ENCODE measurements around the gene SMAP2. TPM values are rescaled to one million over a fixed set of nuclear protein-coding genes. Genes with fewer than 3 reads are reported as not detected.

The SMAP2 gene
- total and polyA plus RNA-seq, 7 donors = 6.9 to 35.0 (median 18.0) TPM

DNA sequence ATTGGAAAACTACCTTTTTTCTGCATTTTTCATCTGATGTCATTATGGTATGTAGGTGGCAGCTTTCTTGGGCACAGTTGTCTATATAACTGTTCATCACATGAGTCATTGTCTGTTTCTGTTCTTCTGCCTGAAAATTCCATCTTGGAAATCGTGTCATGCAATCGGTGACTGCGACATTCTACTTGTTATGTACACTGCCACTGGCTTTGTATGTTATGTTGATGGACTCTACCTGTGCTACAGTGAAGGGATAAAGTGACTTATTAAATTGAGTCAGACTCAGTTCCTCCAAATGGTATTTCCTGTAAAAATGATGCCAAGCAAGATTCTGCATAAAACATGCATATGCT lies 8.6 kb downstream of the SMAP2 start:
- TF ChIP-seq, protein P1, sequence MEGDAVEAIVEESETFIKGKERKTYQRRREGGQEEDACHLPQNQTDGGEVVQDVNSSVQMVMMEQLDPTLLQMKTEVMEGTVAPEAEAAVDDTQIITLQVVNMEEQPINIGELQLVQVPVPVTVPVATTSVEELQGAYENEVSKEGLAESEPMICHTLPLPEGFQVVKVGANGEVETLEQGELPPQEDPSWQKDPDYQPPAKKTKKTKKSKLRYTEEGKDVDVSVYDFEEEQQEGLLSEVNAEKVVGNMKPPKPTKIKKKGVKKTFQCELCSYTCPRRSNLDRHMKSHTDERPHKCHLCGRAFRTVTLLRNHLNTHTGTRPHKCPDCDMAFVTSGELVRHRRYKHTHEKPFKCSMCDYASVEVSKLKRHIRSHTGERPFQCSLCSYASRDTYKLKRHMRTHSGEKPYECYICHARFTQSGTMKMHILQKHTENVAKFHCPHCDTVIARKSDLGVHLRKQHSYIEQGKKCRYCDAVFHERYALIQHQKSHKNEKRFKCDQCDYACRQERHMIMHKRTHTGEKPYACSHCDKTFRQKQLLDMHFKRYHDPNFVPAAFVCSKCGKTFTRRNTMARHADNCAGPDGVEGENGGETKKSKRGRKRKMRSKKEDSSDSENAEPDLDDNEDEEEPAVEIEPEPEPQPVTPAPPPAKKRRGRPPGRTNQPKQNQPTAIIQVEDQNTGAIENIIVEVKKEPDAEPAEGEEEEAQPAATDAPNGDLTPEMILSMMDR (IDR thresholded peaks at IDR 0.05) = no peak
- intact Hi-C loops (cut with DNase I) = no loop called here
- DNase-seq (no peak), ATAC-seq (no peak)
- no peaks in the 10 kb centered on the region for H3K36me3 ChIP-seq (ENCODE audit: insufficient read depth in 1 of 2, low read depth in 1 of 2)
- H3K27me3 ChIP-seq (ENCODE audit: insufficient read depth in 3 of 3, low read length in 2 of 3) = no peaks in the 10 kb centered on the region
- WGBS, 3 donors = 85 to 87% (median 86%) methylated on average over 3 of the region's 3 CpGs
- no peak overlapping the region for H3K27ac ChIP-seq
- H3K4me3 ChIP-seq = no peak overlapping the region
- H3K9me3 ChIP-seq = no peaks in the 10 kb centered on the region
- H3K4me1 ChIP-seq = peaks cover 35% of the 10 kb centered on the region

DNA sequence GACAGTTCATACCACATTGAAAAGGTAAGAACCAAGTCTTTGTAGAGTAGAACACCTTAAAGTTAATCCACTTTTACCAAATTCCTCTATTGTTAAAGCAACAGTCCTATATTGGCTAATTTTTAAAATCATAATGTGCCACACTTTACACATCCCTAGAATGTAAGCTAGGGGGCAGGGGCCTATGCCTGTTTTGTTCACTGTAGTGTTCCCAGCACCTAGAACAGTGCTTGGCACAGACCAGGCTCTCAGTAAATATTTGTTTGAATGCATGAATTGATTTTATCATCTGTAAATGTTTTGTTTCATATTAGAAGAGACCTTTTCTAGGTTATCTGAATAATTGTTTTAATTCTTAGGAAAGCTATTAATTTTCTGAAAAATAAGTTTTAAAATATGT lies 9.1 kb downstream of the SMAP2 start:
- no peak for ATAC-seq
- no peak overlapping the region for H3K4me3 ChIP-seq
- H3K27ac ChIP-seq = no peak overlapping the region

DNA sequence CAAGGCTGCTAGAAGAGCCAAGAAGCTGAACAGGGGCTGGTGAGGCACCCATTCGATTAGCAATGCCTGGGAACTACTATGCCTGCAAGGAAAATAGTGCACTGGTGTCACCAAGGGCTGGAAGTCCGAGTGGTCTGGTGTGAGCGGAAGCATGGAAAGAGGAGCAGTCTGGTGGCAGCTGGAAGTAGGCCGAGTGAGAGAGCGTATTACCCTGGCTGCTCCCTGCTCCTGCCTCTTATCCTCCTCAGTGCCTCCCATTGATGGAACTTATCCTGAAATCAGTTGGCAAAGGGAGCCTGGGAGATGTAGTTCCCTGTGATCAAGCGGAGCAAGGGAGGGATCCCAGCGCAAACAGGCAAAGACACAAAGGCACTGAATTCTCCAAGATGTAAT lies 9.6 kb downstream of the SMAP2 start:
- ATAC-seq = peak in 1 of 4 donors; percentile 29

More for the DNA sequence above, 9.1 kb downstream of the SMAP2 start:
- TF ChIP-seq, protein P1 (IDR thresholded peaks at IDR 0.05) = no peak
- Histone ChIP-seq H3K36me3 (ENCODE audit: insufficient read depth in 1 of 2, low read depth in 1 of 2) (no peaks in the 10 kb centered on the region), H3K4me1 (peaks cover 35% of the 10 kb centered on the region), H3K27me3 (ENCODE audit: insufficient read depth in 3 of 3, low read length in 2 of 3) (no peaks in the 10 kb centered on the region), H3K9me3 (no peaks in the 10 kb centered on the region)
- intact Hi-C loops (cut with DNase I) = no loop called here
- no peak for DNase-seq

DNA sequence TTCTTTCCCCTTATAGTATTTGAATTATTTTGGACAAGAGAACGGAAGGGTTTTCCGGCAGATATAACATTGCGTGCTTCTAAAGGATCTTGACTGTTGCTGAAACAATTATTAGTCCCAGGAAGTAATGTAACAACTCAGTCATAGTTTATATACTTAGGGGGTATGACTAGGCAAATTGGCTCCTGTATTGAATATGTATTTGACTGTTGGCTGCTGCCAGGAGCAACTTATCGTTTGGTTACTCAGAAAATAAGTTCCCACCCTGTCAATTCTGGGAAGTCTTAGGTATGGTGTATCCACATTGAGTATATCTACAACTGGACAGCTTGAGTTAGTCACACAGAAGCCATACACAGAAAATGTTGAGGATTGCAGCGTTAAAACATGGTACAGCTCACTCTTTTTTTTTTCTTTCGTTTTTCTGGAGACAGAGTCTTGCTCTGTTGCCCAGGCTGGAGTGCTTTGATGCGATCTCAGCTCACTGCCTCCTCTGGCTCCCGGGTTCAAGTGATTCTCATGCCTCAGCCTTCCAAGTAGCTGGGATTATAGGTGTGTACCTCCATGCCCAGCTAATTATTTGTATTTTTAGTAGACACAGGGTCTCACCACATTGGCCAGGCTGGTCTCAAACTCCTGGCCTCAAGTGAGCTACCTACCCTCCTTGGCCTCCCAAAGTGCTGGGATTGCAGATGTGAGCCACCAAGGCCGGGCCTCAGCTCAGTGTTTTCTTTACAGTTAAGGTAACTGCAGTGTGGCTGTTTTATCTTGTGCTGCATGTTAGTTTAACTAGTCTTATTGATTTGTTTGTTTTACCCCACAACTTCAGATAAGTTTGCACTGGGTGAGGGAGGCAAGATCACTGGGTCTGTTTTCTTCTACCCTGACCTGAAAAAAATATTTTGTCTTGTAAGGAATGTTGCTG lies 10.2 kb downstream of the SMAP2 start:
- DNase-seq (no peak), ATAC-seq (no peak)
- Histone ChIP-seq H3K27ac (no peak overlapping the region), H3K27me3 (ENCODE audit: insufficient read depth in 3 of 3, low read length in 2 of 3) (no peaks in the 10 kb centered on the region), H3K9me3 (no peaks in the 10 kb centered on the region), H3K4me3 (no peak overlapping the region), H3K4me1 (peaks cover 35% of the 10 kb centered on the region), H3K36me3 (ENCODE audit: insufficient read depth in 1 of 2, low read depth in 1 of 2) (no peaks in the 10 kb centered on the region)
- TF ChIP-seq, protein P1 (IDR thresholded peaks at IDR 0.05) = no peak
- WGBS, 3 donors = 82 to 88% (median 85%) methylated on average over 9 of the region's 9 CpGs
- intact Hi-C loops (cut with DNase I) = no loop called here

More for the DNA sequence above, 9.6 kb downstream of the SMAP2 start:
- no peaks in the 10 kb centered on the region for H3K9me3 ChIP-seq
- WGBS, 3 donors = 77 to 88% (median 78%) methylated on average over 7 of the region's 7 CpGs
- no peaks in the 10 kb centered on the region for H3K36me3 ChIP-seq (ENCODE audit: insufficient read depth in 1 of 2, low read depth in 1 of 2)
- no peaks in the 10 kb centered on the region for H3K27me3 ChIP-seq (ENCODE audit: insufficient read depth in 3 of 3, low read length in 2 of 3)
- peaks cover 35% of the 10 kb centered on the region for H3K4me1 ChIP-seq
- DNase-seq = no peak
- intact Hi-C loops (cut with DNase I) = no loop called here
- TF ChIP-seq, protein P1 (IDR thresholded peaks at IDR 0.05) = no peak
- H3K4me3 ChIP-seq = no peak overlapping the region
- no peak overlapping the region for H3K27ac ChIP-seq

DNA sequence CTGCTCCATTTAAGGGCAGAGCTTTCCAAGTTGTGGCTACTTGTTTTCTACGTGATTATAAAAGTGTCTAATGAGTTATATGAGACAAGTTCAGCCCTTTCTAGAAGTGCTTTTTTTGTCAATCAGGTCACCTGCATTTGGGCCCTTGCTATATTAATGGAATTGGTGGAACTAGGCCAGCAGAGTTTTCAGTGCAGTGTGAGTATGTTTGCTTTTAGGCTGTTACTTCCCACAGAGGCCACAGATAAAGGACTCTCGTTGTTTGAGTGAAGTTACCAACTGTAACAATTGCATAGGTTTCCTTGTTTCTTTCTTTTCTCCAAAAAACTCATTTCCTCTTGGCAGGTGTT lies 10.9 kb downstream of the SMAP2 start:
- Histone ChIP-seq H3K36me3 (ENCODE audit: insufficient read depth in 1 of 2, low read depth in 1 of 2) (no peaks in the 10 kb centered on the region), H3K27ac (no peak overlapping the region), H3K4me3 (no peak overlapping the region), H3K4me1 (peaks cover 32% of the 10 kb centered on the region), H3K9me3 (no peaks in the 10 kb centered on the region), H3K27me3 (ENCODE audit: insufficient read depth in 3 of 3, low read length in 2 of 3) (no peaks in the 10 kb centered on the region)
- intact Hi-C loops (cut with DNase I) = no loop called here
- WGBS, 3 donors = 33 to 47% (median 46%) methylated on average over 2 of the region's 2 CpGs
- TF ChIP-seq, protein P1 (IDR thresholded peaks at IDR 0.05) = no peak
- ATAC-seq (no peak), DNase-seq (no peak)

Data from psoas muscle (tissue), 8 donors.